NCI-H2107 treated with DMSO at 0.1 percent for 48 hours (cell line): ENCODE data around the gene FTL.

Experiments used
- DNase-seq: peaks from one replicate; lab custom pipeline; 2025; ENCODE audit not compliant: unreplicated experiment; lab: John Stamatoyannopoulos, UW

The FTL gene

DNA sequence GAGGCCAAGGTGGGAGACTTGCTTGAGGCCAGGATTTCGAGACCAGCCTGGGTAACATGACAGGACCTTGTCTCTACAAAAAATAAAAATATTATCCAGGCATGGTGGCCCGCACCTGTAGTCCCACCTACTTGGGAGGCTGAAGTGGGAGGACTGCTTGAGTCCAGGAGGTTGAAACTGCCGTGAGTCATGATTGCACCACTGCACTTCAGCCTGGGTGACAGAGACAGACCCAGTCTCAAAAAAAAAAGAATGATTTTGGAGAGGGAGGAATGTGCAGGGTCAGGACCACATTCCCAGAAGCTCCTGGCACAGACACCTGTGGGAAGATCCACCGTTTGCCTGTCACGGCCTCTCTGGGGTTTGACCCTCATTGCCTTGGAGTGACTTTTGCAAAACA is 19.7 kb upstream of the FTL start:
- no peak for DNase-seq

- no peak for DNase-seq
Observed at GRCh38 chr19:48945817-48946216, 19.3 kb upstream of the FTL start.

GRCh38 chr19:48946463-48947257 is 18.4 kb upstream of the FTL start:
- DNase-seq = no peak

DNA sequence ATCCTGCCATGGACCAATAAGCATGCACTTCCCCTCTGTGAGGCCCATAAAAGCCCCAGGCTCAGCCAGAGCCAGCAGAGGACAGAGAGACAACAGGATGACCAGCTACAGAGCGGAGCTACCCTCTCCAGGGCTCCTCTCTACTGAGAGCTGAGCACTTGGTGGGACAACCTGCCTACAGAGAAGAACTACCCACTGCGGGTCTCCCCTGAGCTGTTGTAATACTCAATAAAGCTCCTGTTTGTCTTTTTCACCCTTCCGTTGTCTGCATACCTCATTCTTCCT is 17.9 kb upstream of the FTL start:
- DNase-seq = no peak

- DNase-seq = no peak
Observed at GRCh38 chr19:48950159-48950558, 14.9 kb upstream of the FTL start.

GRCh38 chr19:48950830-48951519 is 14.1 kb upstream of the FTL start:
- DNase-seq = no peak

DNA sequence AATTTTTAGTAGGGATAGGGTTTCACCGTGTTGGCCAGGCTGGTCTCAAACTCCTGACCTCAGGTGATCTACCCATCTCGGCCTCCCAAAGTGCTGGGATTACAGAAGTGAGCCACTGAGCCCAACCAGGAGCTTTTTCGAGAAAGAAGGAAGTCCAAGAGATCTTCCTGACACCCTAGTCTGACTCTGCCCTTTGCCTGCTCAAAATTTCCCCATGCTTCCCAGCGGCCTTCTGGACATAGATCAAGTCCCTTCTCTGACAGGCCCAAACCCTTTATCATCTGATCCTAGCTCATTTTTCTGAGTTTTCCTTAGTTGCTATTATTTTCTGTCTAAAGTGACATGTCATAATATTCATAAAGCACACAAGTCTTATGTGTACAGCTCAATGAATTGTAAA is 12.0 kb upstream of the FTL start:
- DNase-seq = no peak

- no peak for DNase-seq
Observed at GRCh38 chr19:48953990-48954594, 11.0 kb upstream of the FTL start.

DNA sequence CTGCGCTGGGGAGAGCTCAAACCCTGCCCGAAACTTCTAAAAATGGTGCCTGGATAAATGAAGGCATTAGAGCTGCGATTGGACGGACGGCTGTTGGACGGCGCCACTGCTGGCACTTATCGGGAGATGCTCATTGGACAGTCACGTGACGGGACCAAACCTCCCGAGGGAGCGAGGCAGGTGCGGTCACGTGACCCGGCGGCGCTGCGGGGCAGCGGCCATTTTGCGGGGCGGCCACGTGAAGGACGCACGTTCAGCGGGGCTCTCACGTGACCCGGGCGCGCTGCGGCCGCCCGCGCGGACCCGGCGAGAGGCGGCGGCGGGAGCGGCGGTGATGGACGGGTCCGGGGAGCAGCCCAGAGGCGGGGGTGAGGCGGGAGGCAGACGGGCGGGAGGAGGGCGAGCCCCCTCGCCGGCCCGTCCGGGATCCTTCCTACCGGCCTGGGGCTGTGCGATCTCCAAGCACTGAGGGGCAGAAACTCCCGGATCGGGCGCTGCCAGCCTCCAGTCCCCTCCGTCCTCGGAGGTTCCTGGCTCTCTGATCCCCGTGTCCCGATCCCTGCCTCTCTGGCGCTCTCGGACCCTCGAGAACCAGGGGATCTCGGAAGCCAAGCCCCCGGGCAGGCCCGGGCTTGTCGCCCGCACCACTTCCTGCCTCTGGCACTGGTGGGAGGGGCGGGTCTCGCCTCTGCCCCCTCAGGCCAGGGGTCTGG is 10.4 kb upstream of the FTL start, which contains the start of gene BAX:
BAX (plus strand) TSS at position 281 of the 713 bp plus-strand sequence; CDS start at position 335, 54 bp downstream.
- DNase-seq = peak; percentile 89

GRCh38 chr19:48955308-48955958 is 9.7 kb upstream of the FTL start:
- DNase-seq = no peak

GRCh38 chr19:48958006-48958405 is 7.1 kb upstream of the FTL start:
- DNase-seq = no peak

DNA sequence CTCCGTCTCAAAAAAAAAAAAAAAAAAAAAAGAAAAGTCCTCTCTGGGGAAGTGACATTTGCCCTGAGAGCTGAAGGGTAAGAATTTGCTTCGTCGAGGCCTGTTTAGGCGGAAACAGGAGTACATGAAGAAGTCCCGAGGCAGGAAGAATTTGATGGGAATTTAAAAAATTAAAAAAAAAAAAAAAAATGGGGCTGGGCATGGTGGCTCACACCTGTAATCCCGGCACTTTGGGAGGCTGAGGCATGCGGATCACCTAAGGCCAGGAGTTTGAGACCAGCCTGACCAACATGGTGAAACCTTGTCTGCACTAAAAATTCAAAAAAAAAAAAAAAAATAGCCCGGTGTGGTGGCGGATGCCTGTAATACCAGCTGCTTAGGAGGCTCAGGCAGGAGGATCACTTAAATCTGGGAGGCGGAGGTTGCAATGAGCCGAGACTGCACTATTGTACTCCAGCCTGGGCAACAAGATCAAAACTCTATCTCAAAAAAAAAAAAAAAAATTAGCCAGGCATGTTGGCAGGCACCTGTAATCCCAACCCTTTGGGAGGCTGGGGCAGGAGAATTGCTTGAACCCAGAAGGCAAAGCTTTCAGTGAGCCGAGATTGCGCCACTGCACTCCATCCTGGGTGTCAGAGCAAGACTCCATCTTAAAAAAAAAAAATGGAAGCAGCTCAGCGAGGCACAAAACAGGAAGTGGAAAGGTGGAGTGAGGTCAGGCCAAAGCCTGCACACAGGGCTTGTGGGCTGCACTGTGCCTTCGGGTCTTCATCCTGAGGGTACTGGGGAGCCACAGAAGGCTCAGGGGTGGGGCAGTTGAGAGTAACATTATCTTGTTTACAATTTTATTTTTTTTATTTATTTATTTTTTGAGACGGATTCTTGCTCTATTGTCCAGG is 5.5 kb upstream of the FTL start:
- no peak for DNase-seq

GRCh38 chr19:48961051-48961649 is 4.0 kb upstream of the FTL start:
- DNase-seq = no peak

GRCh38 chr19:48961673-48962028 is 3.5 kb upstream of the FTL start:
- DNase-seq = no peak

GRCh38 chr19:48962029-48962848 is 2.9 kb upstream of the FTL start:
- no peak for DNase-seq

GRCh38 chr19:48962849-48963165 is 2.3 kb upstream of the FTL start:
- no peak for DNase-seq

GRCh38 chr19:48963371-48964204 is 1.5 kb upstream of the FTL start:
- DNase-seq = no peak
